Esophagus squamous epithelium (tissue), 5 donors: ENCODE measurements around the gene RCC2. TPM values are rescaled to one million over a fixed set of nuclear protein-coding genes. Genes with fewer than 3 reads are reported as not detected.

Experiments
- DNase-seq: peaks from one replicate; lab custom pipeline; 2025; lab: John Stamatoyannopoulos, UW
- H3K27ac ChIP-seq, 4 donors: fragments of 200-600 bp; sonication (generic); one replicate each; pipeline ENCODE4 v1.5.1; 2016 to 2019; ENCODE audit warnings: mild to moderate bottlenecking in 1 of 4
- H3K27me3 ChIP-seq, 4 donors: fragments of 200-600 bp; sonication (generic); 1 replicate in 3 of 4; 2 replicates in 1 of 4; pipeline versions ENCODE4 v1.5.1 to v1.6.0; 2017 to 2021; ENCODE audit warnings: antibody characterized with exemption in 1 of 4
- H3K36me3 ChIP-seq, 3 donors: fragments of 200-600 bp; sonication (generic); one replicate each; pipeline ENCODE4 v1.5.1; 2016 to 2019
- H3K4me1 ChIP-seq, 3 donors: fragments of 200-600 bp; sonication (generic); one replicate each; pipeline ENCODE4 v1.5.1; 2017 to 2019
- H3K4me3 ChIP-seq, 4 donors: fragments of 200-600 bp; sonication (generic); 1 replicate in 3 of 4; 2 replicates in 1 of 4; pipeline ENCODE4 v1.5.1; 2016 to 2019; ENCODE audit warnings: mild to moderate bottlenecking in 2 of 4, moderate library complexity in 1 of 4
- H3K9me3 ChIP-seq, 3 donors: fragments of 200-600 bp; sonication (generic); one replicate each; pipeline ENCODE4 v1.5.1; 2016 to 2019
- POLR2A ChIP-seq, 4 donors: fragments of 450-650 bp; IDR thresholded peaks; one replicate each; pipeline ENCODE4 v1.6.1; 2017; ENCODE audit warnings: antibody characterized with exemption in 4 of 4, mild to moderate bottlenecking in 4 of 4, moderate library complexity in 3 of 4
- WGBS, 2 donors: methylation state at CpG; one replicate each; pipeline ENCODE4 v1.1.5; 2018; 5-methylcytosine and 5-hydroxymethylcytosine counted together
- intact Hi-C: fragments of 100-400 bp; cut with DNase I; formaldehyde crosslinking; loops from one replicate; pipeline ENCODE4 v1.15.0; 2022
- total RNA-seq, 4 donors: library from RNA; depleted of rRNA; stranded (reverse); fragments of >200 nt; gene quantifications; one replicate each; pipeline ENCODE4 v1.1.0, GENCODE V29; 2016
- TF ChIP-seq, protein P1 (sequence below), 6 experiments: fragments of 450-650 bp in 4 of 6; fragments of 200-600 bp in 2 of 6; sonication (generic) in 2 of 6; IDR thresholded peaks; one replicate each; pipeline ENCODE4 v1.5.1; 2016 to 2019; ENCODE audit warnings: antibody characterized with exemption in 6 of 6, mild to moderate bottlenecking in 4 of 6, moderate library complexity in 4 of 6
- donor health status: DM: yes; HTN: yes; CAD: no.

The RCC2 gene
- total RNA-seq, 4 donors from 2014 or later = 51.3 to 81.3 (median 53.6) TPM

- Histone ChIP-seq H3K36me3 (peaks cover 0 to 58% (median 5%) of the 10 kb centered on the region in 3 donors), H3K4me3 (no peak overlapping the region), H3K4me1 (peaks cover 8 to 58% (median 9%) of the 10 kb centered on the region in 3 donors), H3K9me3 (no peaks in the 10 kb centered on the region), H3K27ac (no peak overlapping the region), H3K27me3 (no peaks in the 10 kb centered on the region)
- 67 to 80% methylated on average over 6 to 9 of the region's 9 CpGs for WGBS, 2 donors
- DNase-seq = no peak
- intact Hi-C loops = no loop called here
- TF ChIP-seq POLR2A (IDR thresholded peaks at IDR 0.05) = no peak
- TF ChIP-seq, protein P1, sequence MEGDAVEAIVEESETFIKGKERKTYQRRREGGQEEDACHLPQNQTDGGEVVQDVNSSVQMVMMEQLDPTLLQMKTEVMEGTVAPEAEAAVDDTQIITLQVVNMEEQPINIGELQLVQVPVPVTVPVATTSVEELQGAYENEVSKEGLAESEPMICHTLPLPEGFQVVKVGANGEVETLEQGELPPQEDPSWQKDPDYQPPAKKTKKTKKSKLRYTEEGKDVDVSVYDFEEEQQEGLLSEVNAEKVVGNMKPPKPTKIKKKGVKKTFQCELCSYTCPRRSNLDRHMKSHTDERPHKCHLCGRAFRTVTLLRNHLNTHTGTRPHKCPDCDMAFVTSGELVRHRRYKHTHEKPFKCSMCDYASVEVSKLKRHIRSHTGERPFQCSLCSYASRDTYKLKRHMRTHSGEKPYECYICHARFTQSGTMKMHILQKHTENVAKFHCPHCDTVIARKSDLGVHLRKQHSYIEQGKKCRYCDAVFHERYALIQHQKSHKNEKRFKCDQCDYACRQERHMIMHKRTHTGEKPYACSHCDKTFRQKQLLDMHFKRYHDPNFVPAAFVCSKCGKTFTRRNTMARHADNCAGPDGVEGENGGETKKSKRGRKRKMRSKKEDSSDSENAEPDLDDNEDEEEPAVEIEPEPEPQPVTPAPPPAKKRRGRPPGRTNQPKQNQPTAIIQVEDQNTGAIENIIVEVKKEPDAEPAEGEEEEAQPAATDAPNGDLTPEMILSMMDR (IDR thresholded peaks at IDR 0.05) = no peak
These were observed 4.9 kb downstream of the RCC2 start for GRCh38 chr1:17434601-17435000.

- 80% methylated on average over 3 of the region's 3 CpGs for WGBS, 2 donors
- Histone ChIP-seq H3K4me1 (peaks cover 8 to 64% (median 9%) of the 10 kb centered on the region in 3 donors), H3K9me3 (no peaks in the 10 kb centered on the region), H3K27ac (no peak overlapping the region), H3K4me3 (no peak overlapping the region), H3K27me3 (no peaks in the 10 kb centered on the region), H3K36me3 (peaks cover 0 to 64% (median 5%) of the 10 kb centered on the region in 3 donors)
- intact Hi-C loops = no loop called here
- DNase-seq = no peak
- TF ChIP-seq, protein P1 (IDR thresholded peaks at IDR 0.05) = no peak
- TF ChIP-seq POLR2A (IDR thresholded peaks at IDR 0.05) = no peak
These were observed 5.5 kb downstream of the RCC2 start for GRCh38 chr1:17434016-17434415.

GRCh38 chr1:17433261-17433660 is 6.2 kb downstream of the RCC2 start:
- TF ChIP-seq POLR2A (IDR thresholded peaks at IDR 0.05) = no peak
- TF ChIP-seq, protein P1 (IDR thresholded peaks at IDR 0.05) = no peak
- H3K36me3 ChIP-seq = peaks cover 0 to 72% (median 5%) of the 10 kb centered on the region in 3 donors
- no peaks in the 10 kb centered on the region for H3K9me3 ChIP-seq
- no peak for DNase-seq
- no peaks in the 10 kb centered on the region for H3K27me3 ChIP-seq
- 82% methylated on average over 10 of the region's 13 CpGs; no CpG with 5 or more reads in 1 of the 2 donors for WGBS, 2 donors
- intact Hi-C loops = no loop called here
- H3K27ac ChIP-seq = no peak overlapping the region
- H3K4me3 ChIP-seq = no peak overlapping the region
- H3K4me1 ChIP-seq = peaks cover 8 to 71% (median 9%) of the 10 kb centered on the region in 3 donors

DNA sequence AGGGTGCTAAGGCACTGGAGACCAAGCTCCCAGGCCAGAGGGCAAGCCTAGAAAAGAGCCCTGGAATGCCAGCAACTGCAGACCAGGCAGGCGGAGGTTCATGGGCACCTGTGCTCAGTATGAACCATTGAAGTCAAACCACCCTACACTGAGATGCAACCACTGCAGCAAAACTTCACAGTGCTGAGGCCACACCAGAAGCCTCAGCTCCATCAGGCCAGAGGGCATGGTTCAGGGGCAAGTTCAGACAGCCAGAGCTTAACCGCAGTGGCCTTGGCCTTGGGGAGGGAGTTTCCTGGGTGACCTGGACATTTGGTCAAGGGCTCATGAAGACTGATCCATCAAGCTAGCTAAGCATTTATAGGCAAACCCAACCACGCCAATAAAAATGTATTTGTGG is 7.1 kb downstream of the RCC2 start:
- Histone ChIP-seq H3K9me3 (no peaks in the 10 kb centered on the region), H3K4me1 (peaks cover 8 to 80% (median 9%) of the 10 kb centered on the region in 3 donors), H3K27me3 (no peaks in the 10 kb centered on the region), H3K27ac (no peak overlapping the region), H3K36me3 (peaks cover 0 to 80% (median 13%) of the 10 kb centered on the region in 3 donors), H3K4me3 (no peak overlapping the region)
- TF ChIP-seq, protein P1 (IDR thresholded peaks at IDR 0.05) = no peak
- TF ChIP-seq POLR2A (IDR thresholded peaks at IDR 0.05) = no peak
- WGBS, 2 donors = 80 to 93% methylated on average over 2 to 3 of the region's 3 CpGs
- intact Hi-C loops = no loop called here
- DNase-seq = no peak

GRCh38 chr1:17429183-17429582 is 10.3 kb downstream of the RCC2 start:
- Histone ChIP-seq H3K36me3 (peaks cover 13 to 89% (median 20%) of the 10 kb centered on the region in 3 donors), H3K27me3 (no peaks in the 10 kb centered on the region)
- intact Hi-C loops = loop anchor here (5.0 kb wide), 1 partner anchor 58 kb away; no protein-coding TSS in a partner anchor

More at GRCh38 chr1:17429183-17429582, 10.3 kb downstream of the RCC2 start:
- 75 to 77% methylated on average over 7 to 9 of the region's 9 CpGs for WGBS, 2 donors
- DNase-seq = no peak
- H3K4me3 ChIP-seq = no peak overlapping the region
- no peak overlapping the region for H3K27ac ChIP-seq
- no peak for TF ChIP-seq POLR2A (IDR thresholded peaks at IDR 0.05)
- TF ChIP-seq, protein P1 (IDR thresholded peaks at IDR 0.05) = no peak
- no peaks in the 10 kb centered on the region for H3K9me3 ChIP-seq
- H3K4me1 ChIP-seq = peaks cover 0 to 65% (median 0%) of the 10 kb centered on the region in 3 donors
